ENCODE measurements around the gene MZT1. TPM values are rescaled to one million over a fixed set of nuclear protein-coding genes. Genes with fewer than 3 reads are reported as not detected.

MZT1 gene
- total RNA-seq, 1 experiment from 2014 or later: 22.9 TPM

DNA sequence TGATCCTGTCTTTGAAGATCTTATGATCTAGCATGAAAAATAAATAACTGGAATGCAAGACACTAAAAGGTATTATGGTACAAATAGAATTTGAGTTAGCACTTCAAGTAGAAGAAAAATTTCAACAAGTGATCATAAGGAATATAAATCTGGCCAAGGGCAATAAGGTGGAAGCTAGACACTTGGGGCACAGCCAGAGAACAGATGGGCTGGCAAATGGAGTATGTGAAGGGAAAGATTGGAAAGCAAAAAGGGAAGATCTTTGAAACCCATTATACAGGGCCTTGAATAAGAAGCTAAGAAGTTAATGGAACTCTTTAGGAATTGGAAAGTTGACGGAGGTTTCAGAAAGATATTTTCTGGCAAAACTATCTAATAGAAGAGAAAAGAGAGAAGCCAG, 61.0 kb downstream of the MZT1 start:
- Mint-ChIP-seq H3K4me3 (ENCODE audit: unreplicated experiment) (no peak overlapping the region), H3K9me3 (ENCODE audit: unreplicated experiment) (no peaks in the 10 kb centered on the region), H3K4me1 (ENCODE audit: low read depth, unreplicated experiment) (no peaks in the 10 kb centered on the region), H3K27ac (ENCODE audit: unreplicated experiment) (no peak overlapping the region), H3K27me3 (ENCODE audit: insufficient read depth, unreplicated experiment) (no peaks in the 10 kb centered on the region), H3K36me3 (ENCODE audit: insufficient read depth, unreplicated experiment) (no peaks in the 10 kb centered on the region)
- Histone ChIP-seq H3K36me3 (ENCODE audit: control insufficient read depth, insufficient read depth, low read length) (no peaks in the 10 kb centered on the region), H3K4me1 (no peaks in the 10 kb centered on the region), H3K4me3 (ENCODE audit: low read depth, low read length) (no peak overlapping the region), H3K27me3 (replicated peaks; ENCODE audit: control insufficient read depth, insufficient read depth, low read length) (no peaks in the 10 kb centered on the region), H3K9me3 (no peaks in the 10 kb centered on the region)
- intact Hi-C loops (cut with micrococcal nuclease; ENCODE audit: unreplicated experiment): no loop called here
- CTCF ChIA-PET: interaction anchor here (1.7 kb wide), 1 partner anchor 15 kb away, joined by 4 read pairs; no protein-coding TSS in a partner anchor
- DNase-seq: no peak
- BruUV-seq (replicated peaks): no TSS peak
- POLR2A ChIA-PET: no interaction called here
- TF ChIP-seq, protein P1, sequence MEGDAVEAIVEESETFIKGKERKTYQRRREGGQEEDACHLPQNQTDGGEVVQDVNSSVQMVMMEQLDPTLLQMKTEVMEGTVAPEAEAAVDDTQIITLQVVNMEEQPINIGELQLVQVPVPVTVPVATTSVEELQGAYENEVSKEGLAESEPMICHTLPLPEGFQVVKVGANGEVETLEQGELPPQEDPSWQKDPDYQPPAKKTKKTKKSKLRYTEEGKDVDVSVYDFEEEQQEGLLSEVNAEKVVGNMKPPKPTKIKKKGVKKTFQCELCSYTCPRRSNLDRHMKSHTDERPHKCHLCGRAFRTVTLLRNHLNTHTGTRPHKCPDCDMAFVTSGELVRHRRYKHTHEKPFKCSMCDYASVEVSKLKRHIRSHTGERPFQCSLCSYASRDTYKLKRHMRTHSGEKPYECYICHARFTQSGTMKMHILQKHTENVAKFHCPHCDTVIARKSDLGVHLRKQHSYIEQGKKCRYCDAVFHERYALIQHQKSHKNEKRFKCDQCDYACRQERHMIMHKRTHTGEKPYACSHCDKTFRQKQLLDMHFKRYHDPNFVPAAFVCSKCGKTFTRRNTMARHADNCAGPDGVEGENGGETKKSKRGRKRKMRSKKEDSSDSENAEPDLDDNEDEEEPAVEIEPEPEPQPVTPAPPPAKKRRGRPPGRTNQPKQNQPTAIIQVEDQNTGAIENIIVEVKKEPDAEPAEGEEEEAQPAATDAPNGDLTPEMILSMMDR (IDR thresholded peaks at IDR 0.05; ENCODE audit: insufficient read depth in 1 of 2, low read depth in 1 of 2, low read length in 1 of 2, severe bottlenecking in 1 of 2, unreplicated experiment in 1 of 2): no peak

DNA sequence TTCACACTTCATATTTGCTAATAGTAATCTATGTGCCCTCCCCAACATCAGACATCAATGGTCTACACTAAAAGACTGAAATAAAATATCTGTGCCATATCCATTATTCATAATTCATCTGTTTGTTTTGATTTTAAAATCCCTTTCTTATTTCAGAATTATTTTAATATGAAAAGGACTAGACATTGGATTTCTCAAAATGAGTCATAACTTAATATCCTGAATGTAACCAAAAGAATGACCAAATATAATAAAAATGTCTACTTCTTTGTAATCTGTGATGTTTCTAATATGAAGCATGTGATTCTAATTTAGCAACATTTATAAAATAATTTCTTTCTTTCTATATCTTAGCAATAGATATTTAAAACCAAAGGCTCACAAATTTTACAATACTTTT, 64.9 kb downstream of the MZT1 start:
- H3K4me1 ChIP-seq: no peaks in the 10 kb centered on the region
- no peak for DNase-seq
- H3K9me3 ChIP-seq: no peaks in the 10 kb centered on the region
- Mint-ChIP-seq H3K9me3 (ENCODE audit: unreplicated experiment) (no peaks in the 10 kb centered on the region), H3K27me3 (ENCODE audit: insufficient read depth, unreplicated experiment) (peaks cover 5% of the 10 kb centered on the region), H3K4me1 (ENCODE audit: low read depth, unreplicated experiment) (no peaks in the 10 kb centered on the region), H3K4me3 (ENCODE audit: unreplicated experiment) (no peak overlapping the region), H3K27ac (ENCODE audit: unreplicated experiment) (no peak overlapping the region), H3K36me3 (ENCODE audit: insufficient read depth, unreplicated experiment) (no peaks in the 10 kb centered on the region)
- ChIA-PET POLR2A (no interaction called here), CTCF (no interaction called here)
- BruUV-seq (replicated peaks): no TSS peak
- H3K4me3 ChIP-seq (ENCODE audit: low read depth, low read length): no peak overlapping the region
- TF ChIP-seq, protein P1 (IDR thresholded peaks at IDR 0.05; ENCODE audit: insufficient read depth in 1 of 2, low read depth in 1 of 2, low read length in 1 of 2, severe bottlenecking in 1 of 2, unreplicated experiment in 1 of 2): no peak
- H3K36me3 ChIP-seq (ENCODE audit: control insufficient read depth, insufficient read depth, low read length): no peaks in the 10 kb centered on the region
- H3K27me3 ChIP-seq (replicated peaks; ENCODE audit: control insufficient read depth, insufficient read depth, low read length): no peaks in the 10 kb centered on the region
- intact Hi-C loops (cut with micrococcal nuclease; ENCODE audit: unreplicated experiment): no loop called here

Other genes starting within 250 kb of the MZT1 start
- gene BORA, start 294 bp upstream of the MZT1 start, total RNA-seq (2022): 25.8 and 27.5 TPM in 2 replicates
- 37.6 and 38.4 TPM in 2 replicates for gene DIS3, start 54.3 kb upstream of the MZT1 start, total RNA-seq (2022)
- gene PIBF1, start 54.5 kb upstream of the MZT1 start, total RNA-seq (2022): 13.4 and 18.6 TPM in 2 replicates